Stimulated activated CD8-positive, alpha-beta memory T cell treated with anti-CD3 and anti-CD28 coated beads, Interleukin-7, amount 100 ng/mL, for 1 hour (primary cell): ENCODE data around the gene SERGEF.
"Not testable (repeated sequence)": the region's sequence is repeated elsewhere in the genome, so short reads cannot be mapped to it uniquely, and the experiment has no call there.

Source experiments
- DNase-seq, 2 donors: peaks; one replicate each; pipeline ENCODE4 v3.0.0-alpha.2; 2020; ENCODE audit warnings: low read depth in 2 of 2

The SERGEF gene

DNA sequence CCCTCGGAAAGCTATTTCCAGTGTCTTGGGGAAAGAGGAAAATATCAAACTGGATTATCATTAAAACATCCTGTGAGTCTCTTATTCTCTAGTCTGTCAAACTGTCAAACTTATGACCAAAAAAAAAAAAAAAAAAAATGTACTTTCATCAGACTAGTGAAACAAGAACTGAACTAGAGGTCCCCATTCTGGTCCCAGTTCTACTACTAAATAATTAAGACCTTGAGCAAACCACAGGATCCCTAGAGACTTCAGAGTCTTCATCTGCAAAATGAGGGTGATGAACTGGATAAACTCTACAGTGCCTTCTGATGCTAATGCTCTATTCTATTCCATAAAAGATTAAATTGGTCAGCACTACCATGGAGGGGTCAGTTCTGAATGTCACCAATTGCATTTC, 105.8 kb downstream of the SERGEF start:
- DNase-seq, result no peak

DNA sequence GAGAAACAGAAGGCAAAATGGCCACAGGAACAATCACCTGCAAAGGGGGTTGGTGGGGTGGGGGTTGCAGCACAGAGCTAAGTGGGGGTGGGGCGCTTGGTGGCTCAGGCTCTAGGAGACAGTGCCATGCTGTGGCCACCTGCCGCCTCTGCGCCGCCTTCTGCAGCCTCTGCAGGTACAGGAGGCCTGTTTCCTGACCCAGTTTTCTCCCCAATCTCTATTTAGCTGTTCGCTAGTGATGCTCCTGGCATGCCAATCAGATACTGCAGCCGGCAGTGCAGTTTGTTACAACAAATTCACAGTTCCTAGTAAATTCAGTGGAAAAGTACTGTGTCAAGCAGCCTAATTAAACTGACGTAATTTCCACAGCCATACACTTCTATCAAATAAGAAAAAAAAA, 106.4 kb downstream of the SERGEF start:
- no peak for DNase-seq

DNA sequence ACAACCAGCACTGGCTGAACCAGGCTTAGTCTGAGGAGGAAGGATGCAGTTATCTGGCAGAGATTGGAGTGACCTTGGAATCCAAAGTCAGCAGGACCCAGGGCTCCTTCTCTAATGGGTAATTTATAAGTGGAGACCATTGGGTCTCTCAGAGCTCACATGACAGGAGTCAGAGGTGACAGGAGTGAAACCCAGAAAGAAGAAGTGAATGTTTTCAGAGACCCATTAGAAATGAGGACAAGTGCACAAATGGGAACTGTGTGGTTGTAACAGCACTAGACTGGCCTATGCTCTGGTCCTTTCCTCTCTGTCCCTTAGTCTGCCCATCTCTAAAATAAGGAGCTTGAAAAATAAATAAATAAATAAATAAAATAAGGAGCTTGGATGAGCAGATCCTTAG, 107.4 kb downstream of the SERGEF start:
- DNase-seq, result no peak

DNA sequence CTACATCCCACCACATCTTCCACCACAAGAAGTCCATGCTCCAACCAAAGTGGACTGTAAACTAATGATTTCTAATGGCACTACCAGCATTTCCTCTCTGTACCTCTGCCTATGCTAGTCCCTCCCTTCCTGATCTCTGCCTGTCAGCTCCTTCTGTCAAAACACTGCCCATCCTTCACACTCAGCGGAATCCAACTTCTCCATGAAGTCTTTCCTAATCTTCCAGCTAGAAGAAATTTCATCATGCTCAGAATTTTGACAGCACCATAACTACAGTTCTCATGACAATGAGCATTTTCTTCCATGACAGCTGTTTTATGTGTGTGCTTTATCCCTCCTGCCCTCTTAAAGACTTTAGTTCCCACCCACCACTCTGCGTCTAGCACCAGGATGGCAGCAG, 111.4 kb downstream of the SERGEF start:
- DNase-seq, result no peak

DNA sequence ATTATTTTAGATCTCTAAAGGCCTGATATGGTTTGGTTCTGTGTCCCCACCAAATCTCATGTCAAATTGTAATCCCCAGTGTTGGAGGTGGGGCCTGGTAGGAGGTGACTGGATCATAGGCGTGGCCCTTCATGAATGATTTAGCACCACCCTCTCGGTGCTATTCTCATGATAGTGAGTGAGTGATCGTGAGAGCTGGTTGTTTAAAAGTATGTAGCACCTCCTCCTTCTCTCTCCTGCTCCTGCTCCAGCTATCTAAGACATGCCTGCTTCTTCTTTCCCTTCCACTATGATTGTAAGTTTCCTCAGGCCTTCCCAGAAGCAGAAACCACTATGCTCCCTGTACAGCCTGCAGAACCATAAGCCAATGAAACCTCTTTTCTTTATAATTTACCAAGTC, 114.1 kb downstream of the SERGEF start:
- no peak for DNase-seq

DNA sequence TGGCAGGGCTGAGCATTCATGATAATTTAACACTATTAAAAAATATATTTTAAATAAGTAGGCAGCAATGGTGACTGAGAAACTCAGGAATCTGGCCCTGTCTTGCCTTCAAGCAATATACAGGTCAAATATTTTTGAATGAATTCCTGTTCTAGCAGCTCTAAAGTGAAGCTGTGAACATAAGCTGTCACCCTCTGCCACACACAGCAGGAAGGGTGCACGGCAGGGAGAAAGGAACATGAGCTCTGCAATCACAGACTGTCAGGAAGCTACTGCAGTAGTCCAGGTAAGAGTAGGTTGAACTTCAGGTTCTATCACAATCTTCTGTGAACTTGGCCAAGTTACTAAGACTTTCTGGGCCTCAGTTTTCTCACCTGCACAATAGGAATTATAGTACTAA, 114.8 kb downstream of the SERGEF start:
- no peak for DNase-seq

DNA sequence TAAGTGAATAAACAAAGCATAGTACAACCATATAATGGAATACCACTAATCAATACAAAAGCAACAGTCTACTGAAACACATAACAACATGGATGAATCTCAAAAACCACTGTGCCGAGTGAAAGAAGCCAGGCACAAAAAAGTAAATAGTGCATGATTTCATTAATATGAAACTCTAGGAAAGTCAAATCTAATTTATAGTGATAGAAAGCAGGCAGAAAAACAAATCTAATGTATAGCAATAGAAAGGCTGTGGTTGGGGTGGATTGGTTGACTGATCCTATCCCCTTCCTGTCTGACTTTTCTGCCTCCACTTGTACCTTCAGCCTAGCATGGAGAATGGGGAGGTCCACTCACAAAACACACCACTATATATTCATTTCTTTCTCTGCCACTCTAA, 115.4 kb downstream of the SERGEF start:
- no peak for DNase-seq

DNA sequence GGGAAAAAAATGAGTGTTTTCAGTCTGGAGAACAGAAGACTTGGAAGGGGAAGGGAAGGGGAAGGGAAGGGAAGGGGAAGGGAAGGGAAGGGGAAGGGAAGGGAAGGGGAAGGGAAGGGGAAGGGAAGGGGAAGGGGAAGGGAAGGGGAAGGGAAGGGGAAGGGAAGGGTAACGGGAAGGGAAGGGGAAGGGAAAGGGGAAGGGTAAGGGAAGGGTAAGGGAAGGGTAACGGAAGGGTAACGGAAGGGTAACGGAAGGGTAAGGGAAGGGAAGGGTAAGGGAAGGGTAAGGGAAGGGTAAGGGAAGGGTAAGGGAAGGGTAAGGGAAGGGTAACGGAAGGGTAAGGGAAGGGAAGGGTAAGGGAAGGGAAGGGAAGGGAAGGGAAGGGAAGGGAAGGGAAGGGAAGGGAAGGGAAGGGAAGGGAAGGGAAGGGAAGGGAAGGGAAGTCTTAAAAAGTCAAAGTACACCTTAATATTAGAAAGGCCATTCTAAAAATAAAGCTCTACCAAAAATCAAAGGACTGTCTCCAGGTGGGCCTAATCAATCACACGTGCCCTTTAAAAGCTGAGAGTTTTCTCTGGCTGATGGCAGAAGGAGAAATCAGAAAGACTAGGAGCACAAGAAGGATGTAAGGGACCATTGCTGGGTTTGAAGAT, 116.2 kb downstream of the SERGEF start:
- not testable (repeated sequence) for DNase-seq

DNA sequence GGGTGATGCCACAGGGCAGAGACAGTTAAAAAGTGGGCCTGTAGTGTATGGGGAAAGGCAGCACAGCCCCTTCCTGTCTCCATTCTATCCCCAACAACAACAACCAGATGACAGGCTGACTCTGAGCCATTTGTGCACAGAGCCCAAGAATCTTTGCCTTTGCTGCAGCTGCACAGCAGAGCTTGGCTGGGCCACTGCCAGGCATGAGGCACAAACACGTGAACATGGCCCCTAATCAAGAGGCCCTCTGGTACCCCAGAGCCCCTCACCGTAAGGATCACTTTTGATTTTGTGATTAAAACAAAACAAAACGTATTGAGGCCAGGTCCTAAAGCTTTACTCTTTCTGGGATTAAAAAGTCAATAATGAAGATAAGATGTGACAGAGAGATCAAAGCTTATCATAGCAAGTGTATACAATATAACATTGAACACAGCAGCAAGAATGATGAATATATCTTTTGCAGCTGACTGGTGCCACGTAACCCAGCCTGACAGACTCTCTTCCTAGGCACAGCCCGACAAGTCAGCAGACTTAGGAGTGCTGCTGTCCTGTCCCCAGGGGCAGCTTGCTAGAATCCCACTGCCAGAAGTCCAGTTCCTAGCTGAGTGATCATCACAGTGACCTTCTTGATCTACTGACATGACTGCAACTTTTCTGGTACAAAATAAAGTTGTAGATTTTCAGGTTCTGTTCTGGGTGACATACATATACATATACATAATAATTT, 117.8 kb downstream of the SERGEF start:
- no peak for DNase-seq

DNA sequence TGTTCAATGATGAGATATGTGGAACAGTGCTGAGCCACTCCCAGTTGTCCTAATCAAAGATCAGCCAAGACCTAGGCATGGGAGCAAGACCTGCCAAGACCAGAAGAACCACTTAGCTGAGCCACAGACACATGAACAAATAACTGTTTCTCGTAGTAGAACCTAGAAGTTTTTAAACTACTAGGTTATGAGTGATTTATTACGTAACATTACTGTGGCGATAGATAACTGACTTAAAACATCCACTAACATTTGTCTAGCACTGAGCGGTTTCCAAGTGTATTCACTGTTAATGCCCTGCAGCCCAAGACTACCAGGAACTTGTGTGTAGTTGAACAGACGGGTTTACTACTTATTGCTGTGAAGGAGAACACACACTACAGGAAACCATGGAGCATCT, 120.4 kb downstream of the SERGEF start:
- no peak for DNase-seq

DNA sequence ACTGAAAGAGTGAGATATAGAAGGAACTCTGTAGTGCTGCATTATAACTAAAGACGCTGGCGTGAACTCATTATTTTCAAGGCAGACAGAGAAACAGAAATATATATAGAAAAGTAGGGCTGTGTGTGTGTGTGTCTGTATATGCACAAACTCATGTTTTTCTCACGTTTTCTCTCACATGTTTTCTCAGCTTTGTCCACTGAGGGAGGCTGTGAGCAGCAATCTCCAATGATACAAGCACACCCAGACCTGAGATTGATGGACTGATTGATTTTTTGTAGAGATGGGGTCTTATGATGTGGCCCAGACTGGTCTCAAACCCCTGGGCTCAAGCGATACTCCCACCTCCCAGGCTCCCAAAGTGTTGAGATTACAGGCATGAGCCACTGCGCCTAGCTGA, 122.5 kb downstream of the SERGEF start:
- DNase-seq, result no peak

DNA sequence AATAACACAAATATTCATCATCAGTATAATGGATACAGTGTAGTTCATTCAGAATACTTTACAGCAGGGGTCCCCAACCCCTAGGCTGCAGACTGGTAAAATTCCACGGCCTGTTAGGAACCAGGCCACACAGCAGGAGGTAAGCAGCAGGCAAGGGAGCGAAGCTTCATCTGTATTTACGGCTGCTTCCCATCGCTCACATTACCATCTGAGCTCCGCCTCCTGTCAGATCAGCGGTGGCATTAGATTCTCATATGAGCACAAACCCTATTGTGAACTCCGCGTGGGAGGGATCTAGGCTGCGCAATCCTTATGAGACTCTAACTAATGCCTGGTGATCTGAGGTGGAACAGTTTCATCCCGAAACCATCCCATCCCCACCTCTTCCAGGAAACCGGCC, 125.1 kb downstream of the SERGEF start:
- no peak for DNase-seq

DNA sequence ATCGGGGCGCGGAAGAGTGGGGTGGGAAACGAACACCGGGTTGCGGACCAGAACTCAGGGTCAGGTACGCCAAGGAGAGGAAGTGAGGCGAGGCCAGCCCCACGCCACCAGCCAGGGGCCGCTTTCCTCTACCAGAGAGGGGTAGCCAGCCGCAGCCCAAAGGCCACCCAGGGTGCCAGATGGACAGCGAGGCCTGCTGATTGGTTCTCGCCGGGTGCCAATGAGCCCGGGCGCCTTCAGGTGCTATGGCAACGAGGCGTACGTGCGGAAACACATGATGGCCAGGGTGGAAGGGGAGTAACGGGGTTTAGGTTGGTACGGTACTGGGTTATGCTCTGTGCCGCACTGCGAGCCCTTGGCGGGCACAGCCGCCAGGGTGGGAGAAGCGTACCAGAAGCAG, 128.9 kb downstream of the SERGEF start:
- no peak for DNase-seq

DNA sequence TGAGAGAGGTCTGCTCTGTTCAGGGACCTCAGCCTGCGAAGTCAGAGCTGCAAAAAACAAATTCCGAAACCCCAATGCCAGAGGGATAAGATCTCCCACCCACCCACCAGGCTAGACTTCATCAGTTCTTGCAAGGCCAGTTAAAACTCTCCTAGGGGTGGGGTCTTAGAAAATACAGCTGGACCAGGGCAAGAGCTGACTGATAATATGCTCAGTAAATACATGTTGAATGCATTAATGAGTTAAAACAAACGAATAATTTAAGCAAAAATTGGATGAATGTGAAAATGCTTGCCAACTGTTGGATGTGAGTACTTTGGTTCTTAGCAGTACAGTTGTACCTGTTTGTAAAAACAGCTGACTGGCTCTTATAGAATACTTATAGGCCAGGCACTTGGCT, 129.8 kb downstream of the SERGEF start:
- no peak for DNase-seq

DNA sequence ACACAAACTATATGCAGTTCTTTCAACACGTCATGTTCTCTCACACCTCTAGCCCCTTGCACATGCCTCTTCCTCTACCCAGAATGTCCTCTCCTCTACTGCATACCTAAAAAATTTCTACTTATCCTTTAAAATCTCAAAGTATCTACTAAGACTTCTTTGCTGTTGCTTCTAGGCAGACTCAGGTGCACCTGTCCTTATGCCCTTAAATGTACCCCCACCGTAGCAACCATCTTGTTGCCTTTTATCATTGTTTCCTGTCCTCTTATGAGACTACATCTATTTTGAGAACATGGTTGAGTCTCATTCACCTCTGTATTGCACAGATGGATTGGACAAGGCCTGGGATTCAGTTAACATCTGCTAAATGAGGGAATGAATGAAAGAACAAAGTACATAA, 134.1 kb downstream of the SERGEF start:
- DNase-seq, result no peak

DNA sequence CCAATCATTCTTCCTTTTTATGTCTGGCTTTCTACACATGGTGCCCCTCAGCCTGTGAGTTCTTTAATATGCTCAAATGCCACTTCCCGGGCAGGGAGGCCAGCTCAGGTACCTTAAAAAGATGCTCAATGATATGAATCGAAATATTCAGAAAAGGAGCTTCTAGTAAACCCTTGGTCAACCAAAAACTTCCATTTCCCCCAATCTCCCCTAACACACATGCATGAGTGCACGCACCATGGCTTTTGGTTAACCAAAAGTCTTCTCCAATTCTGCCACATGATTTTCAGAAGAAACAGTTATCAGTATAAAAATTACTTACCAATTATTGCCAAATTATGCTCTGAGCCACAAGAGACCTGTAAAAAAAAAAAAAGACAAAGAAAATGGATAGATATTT, 135.0 kb downstream of the SERGEF start:
- DNase-seq, result no peak

DNA sequence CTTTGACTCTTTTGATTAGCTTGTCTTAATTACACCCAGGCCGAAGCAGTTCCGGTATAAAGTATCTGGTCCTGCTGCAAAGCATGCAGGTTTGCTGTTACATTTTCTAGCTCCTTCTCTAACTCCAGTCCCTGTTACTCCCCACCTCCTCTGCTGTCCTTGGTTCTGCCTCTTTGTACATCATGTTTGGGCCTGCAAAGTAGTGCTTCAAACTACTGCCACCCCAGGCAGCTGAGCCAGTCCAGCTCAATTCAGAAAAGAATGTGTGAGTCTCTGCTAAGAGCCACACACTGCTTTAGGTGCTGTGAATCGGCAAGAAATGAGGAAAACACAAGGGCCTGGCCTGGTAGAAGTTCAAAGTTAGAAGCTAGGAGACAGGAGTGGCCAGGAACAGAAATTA, 136.0 kb downstream of the SERGEF start:
- DNase-seq, result no peak

DNA sequence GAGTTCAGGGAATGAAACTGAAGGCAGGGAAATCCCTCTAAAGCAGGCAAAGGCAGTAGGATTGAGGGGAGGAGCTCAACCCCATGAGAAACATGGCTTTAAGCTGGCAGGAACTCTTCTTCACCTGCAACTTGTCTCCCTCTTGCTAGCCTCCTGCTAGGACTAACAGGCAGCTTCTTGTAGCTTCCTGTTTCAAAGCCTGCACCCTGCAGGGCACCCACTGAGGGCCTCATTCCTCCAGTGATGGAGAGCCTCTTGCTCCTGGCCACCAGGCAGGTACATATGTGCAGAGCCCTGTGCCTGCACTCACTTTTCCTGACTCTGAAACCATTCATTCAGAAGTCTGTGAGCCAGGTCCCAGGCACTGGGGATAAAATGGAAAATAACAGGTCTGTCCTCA, 137.0 kb downstream of the SERGEF start:
- no peak for DNase-seq

DNA sequence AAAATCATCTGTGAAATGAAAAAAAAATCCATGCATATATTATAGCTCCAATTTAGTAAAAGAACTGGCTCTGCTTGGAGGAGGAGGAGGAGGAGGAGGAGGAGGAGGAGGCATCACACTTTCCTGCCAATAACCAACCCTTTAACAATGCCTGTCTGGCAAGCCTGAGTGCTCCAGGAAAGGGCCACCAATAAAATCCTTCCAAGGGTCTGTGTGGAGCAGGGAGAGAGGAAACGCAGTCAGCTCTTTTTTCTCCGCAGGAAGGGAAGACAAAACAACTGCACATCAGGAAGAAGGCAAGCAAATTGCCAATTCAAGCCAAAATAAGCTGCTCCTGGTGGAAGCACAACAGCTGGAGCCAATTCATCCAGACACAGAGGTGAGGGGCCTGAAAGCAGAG, 139.3 kb downstream of the SERGEF start:
- no peak for DNase-seq

DNA sequence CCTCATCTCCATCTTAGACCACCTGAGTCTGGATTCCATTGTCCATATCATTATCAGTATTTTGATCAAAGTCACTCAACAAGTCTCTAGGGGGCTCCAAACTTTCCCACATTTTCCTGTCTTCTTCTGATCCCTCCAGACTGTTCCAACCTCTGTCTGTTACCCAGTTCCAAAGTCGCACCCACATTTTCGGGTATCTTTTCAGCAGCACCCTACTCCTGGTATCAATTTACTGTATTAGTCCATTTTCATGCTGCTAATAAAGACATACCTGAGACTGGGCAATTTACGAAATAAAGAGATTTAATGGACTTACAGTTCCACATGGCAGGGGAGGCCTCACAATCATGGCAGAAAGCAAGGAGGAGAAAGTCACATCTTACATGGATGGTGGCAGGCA, 144.4 kb downstream of the SERGEF start:
- DNase-seq, result not testable (repeated sequence)

DNA sequence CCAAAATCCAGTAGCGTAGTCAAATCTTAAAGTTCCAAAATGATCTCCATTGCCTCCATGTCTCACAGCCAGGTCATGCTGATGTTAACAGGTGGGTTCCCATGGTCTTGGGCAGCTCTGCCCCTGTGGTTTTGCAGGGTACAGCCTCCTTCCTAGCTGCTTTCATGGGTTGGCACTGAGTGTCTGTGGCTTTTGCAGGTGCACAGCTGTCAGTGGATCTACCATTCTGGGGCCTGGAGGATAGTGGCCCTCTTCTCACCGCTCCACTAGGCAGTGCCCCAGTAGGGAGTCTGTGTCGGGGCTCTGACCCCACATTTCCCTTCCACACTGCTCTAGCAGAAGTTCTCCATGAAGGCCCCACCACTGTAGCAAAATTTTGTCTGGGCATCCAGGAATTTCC, 145.5 kb downstream of the SERGEF start:
- DNase-seq, result no peak

DNA sequence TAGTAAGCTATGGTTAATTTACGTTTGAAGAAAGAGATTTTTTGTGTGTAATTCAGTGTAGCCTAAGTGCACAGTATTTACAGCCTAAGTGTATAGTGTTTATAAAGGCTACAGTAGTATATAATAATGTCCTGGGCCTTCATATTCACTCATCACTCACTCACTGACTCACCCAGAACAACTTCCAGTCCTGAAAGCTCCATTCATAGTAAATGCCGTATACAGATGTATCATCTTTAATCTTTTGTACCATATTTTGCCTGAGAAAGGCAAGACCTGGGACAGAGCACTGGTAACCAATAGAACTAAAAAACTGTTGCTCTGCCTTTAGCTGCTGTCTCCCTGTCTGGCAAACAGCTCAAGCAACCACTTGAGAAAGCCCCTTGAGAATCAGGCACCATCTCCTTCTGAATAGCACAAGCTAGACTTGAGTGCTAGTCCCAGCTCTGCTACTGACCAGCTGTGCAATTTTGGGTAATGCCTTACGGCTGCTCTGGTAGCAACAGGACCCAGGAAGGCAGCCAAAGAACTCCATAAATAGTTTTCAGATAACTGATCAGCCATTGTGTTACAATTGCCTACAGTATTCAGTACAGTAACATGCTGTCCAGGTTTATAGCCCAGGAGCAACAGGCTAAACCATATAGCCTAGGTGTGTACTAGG, 146.9 kb downstream of the SERGEF start:
- DNase-seq, result no peak

DNA sequence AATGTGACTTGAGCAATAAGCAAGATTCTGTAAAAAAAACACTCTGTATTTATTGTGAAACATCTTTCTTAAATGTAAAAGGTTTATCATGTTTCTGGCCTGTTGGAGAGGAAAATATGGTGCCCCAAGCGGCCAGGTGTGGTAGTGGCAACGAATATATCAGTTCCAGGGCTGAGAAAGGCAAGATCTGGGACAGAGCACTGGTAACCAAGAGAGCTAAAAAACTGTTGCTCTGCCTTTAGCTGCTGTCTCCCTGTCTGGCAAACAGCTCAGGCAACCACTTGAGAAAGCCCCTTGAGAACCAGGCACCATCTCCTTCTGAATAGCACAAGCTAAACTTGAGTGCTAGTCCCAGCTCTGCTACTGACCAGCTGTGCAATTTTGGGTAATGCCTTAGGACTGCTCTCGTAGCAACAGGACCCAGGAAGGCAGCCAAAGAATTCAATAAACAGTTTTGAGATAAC, 148.3 kb downstream of the SERGEF start:
- no peak for DNase-seq
